H1 (cell line): Measurements from ENCODE around the gene TRAPPC2L. TPM values are rescaled to one million over a fixed set of nuclear protein-coding genes. Genes with fewer than 3 reads are reported as not detected.

ENCODE experiments used
- CTCF ChIA-PET: fragments of 300-600 bp; sonication (Branson Sonifier 250); formaldehyde crosslinking; loops from one replicate; lab custom pipeline; 2021; ENCODE audit not compliant: partially characterized antibody; lab: Charles Lee
- POLR2A ChIA-PET: fragments of 300-600 bp; sonication (Branson Sonifier 250); formaldehyde crosslinking; loops from one replicate; lab custom pipeline; 2021; ENCODE audit warnings: inconsistent platforms; ENCODE audit not compliant: partially characterized antibody; lab: Charles Lee
- DNase-seq, 2 experiments: peaks; one replicate each; pipeline versions ENCODE4 v3.0.0 to v3.0.0-alpha.2; 2010 to 2022; ENCODE audit warnings: low spot score in 2 of 2, low read depth in 1 of 2, mixed read lengths in 1 of 2
- FAIRE-seq: peaks from 2 replicates; lab custom pipeline; 2011; peaks lifted over from hg19 to GRCh38; lab: Jason Lieb, UNC
- H2AFZ ChIP-seq: 2 replicates; pipeline ENCODE4 v1.8.1; 2012; ENCODE audit warnings: low read length, inconsistent platforms
- H2AK5ac ChIP-seq: 2 replicates; pipeline ENCODE4 v1.6.1; 2013; ENCODE audit warnings: low read depth, low read length
- H2BK120ac ChIP-seq: replicated peaks from 2 replicates; pipeline ENCODE3; 2013; ENCODE audit warnings: low read depth, low read length, inconsistent platforms
- H2BK12ac ChIP-seq: 2 replicates; pipeline ENCODE4 v1.6.1; 2013; ENCODE audit warnings: low read depth, low read length
- H2BK15ac ChIP-seq: 2 replicates; pipeline ENCODE4 v1.6.1; 2013; ENCODE audit warnings: low read length
- H2BK20ac ChIP-seq: 2 replicates; pipeline ENCODE4 v1.6.1; 2013; ENCODE audit warnings: low read length
- H2BK5ac ChIP-seq: 2 replicates; pipeline ENCODE4 v1.6.1; 2013; ENCODE audit warnings: low read depth, low read length
- H3K14ac ChIP-seq: 2 replicates; pipeline ENCODE4 v1.6.1; 2013; ENCODE audit warnings: inconsistent platforms; ENCODE audit not compliant: insufficient read length
- H3K18ac ChIP-seq: 2 replicates; pipeline ENCODE4 v1.6.1; 2013; ENCODE audit warnings: low read length; ENCODE audit errors: extremely low read depth
- H3K23ac ChIP-seq: 2 replicates; pipeline ENCODE4 v1.6.1; 2013; ENCODE audit warnings: inconsistent platforms; ENCODE audit not compliant: insufficient read length
- H3K23me2 ChIP-seq: 2 replicates; pipeline ENCODE4 v1.6.1; 2013; ENCODE audit warnings: low read depth, low read length
- H3K27ac ChIP-seq: 2 replicates; pipeline ENCODE4 v1.6.1; 2011; ENCODE audit warnings: low read depth, low read length, inconsistent platforms
- H3K27me3 ChIP-seq, 4 experiments: replicated peaks in 1 of 4; 1 replicate in 1 of 4; 2 replicates in 3 of 4; pipeline versions ENCODE4 v1.6.1 to v1.8.1; 2011 to 2013; ENCODE audit warnings: low read length in 3 of 4, mild to moderate bottlenecking in 3 of 4, inconsistent platforms in 2 of 4, mixed read lengths in 2 of 4, moderate library complexity in 1 of 4; ENCODE audit not compliant: control insufficient read depth in 3 of 4, insufficient read depth in 3 of 4; ENCODE audit errors: extremely low read depth in 1 of 4
- H3K36me3 ChIP-seq, 4 experiments: 2 replicates each; pipeline versions ENCODE4 v1.6.1 to v1.8.1; 2011 to 2013; ENCODE audit warnings: mild to moderate bottlenecking in 4 of 4, low read length in 3 of 4, moderate library complexity in 2 of 4, control low read depth in 1 of 4, inconsistent platforms in 1 of 4; ENCODE audit not compliant: insufficient read depth in 4 of 4, control insufficient read depth in 2 of 4
- H3K4ac ChIP-seq: replicated peaks from 2 replicates; pipeline ENCODE3; 2013; ENCODE audit warnings: low read length, low read depth, mixed read lengths, inconsistent platforms; ENCODE audit not compliant: insufficient read length
- H3K4me1 ChIP-seq, 4 experiments: replicated peaks in 1 of 4; 1 replicate in 1 of 4; 2 replicates in 3 of 4; pipeline versions ENCODE4 v1.6.1 to v1.8.1; 2011 to 2013; ENCODE audit warnings: low read length in 3 of 4, inconsistent platforms in 2 of 4, mixed read lengths in 1 of 4; ENCODE audit not compliant: insufficient read depth in 4 of 4, control insufficient read depth in 3 of 4
- H3K4me2 ChIP-seq, 2 experiments: 2 replicates each; pipeline versions ENCODE4 v1.6.1 to v1.8.1; 2011 to 2013; ENCODE audit warnings: low read depth in 2 of 2, low read length in 2 of 2, control low read depth in 1 of 2, inconsistent platforms in 1 of 2, mild to moderate bottlenecking in 1 of 2; ENCODE audit not compliant: insufficient read depth in 1 of 2
- H3K4me3 ChIP-seq, 4 experiments: fragments of 200-600, 300-600 bp in 1 of 4; sonication (generic), shearing (Covaris generic), sonication (Bioruptor Twin) in 1 of 4; 2 replicates each; pipeline versions ENCODE4 v1.5.1 to v1.8.1; 2011 to 2016; ENCODE audit warnings: low read length in 4 of 4, low read depth in 3 of 4, control low read depth in 2 of 4, inconsistent platforms in 2 of 4, mild to moderate bottlenecking in 2 of 4, mixed read lengths in 1 of 4, moderate library complexity in 1 of 4; ENCODE audit not compliant: insufficient read depth in 2 of 4; ENCODE audit errors: extremely low read depth in 1 of 4
- H3K56ac ChIP-seq: replicated peaks from 2 replicates; pipeline ENCODE3; 2013; ENCODE audit warnings: low read depth, mild to moderate bottlenecking, mixed read lengths, low read length, inconsistent platforms; ENCODE audit not compliant: insufficient read length
- H3K79me1 ChIP-seq: 2 replicates; pipeline ENCODE4 v1.6.1; 2013; ENCODE audit warnings: low read depth, low read length, control low read depth
- H3K79me2 ChIP-seq, 2 experiments: 2 replicates each; pipeline versions ENCODE4 v1.6.1 to v1.8.1; 2012 to 2013; ENCODE audit warnings: low read length in 2 of 2, mild to moderate bottlenecking in 2 of 2, inconsistent platforms in 1 of 2; ENCODE audit not compliant: insufficient read depth in 2 of 2, control insufficient read depth in 1 of 2
- H3K9ac ChIP-seq, 4 experiments: replicated peaks in 1 of 4; 1 replicate in 1 of 4; 2 replicates in 3 of 4; pipeline versions ENCODE4 v1.6.1 to v1.8.1; 2011 to 2013; ENCODE audit warnings: low read depth in 3 of 4, low read length in 3 of 4, control low read depth in 2 of 4, mild to moderate bottlenecking in 2 of 4, moderate library complexity in 2 of 4, inconsistent platforms in 1 of 4; ENCODE audit errors: extremely low read depth in 1 of 4
- H3K9me3 ChIP-seq, 2 experiments: 2 replicates each; pipeline versions ENCODE4 v1.6.1 to v1.8.1; 2012 to 2013; ENCODE audit warnings: mild to moderate bottlenecking in 2 of 2, moderate library complexity in 2 of 2, control low read depth in 1 of 2, inconsistent platforms in 1 of 2, low read depth in 1 of 2, low read length in 1 of 2, mixed read lengths in 1 of 2; ENCODE audit not compliant: insufficient read depth in 2 of 2
- H4K20me1 ChIP-seq, 2 experiments: replicated peaks in 1 of 2; 2 replicates each; pipeline versions ENCODE3 to v1.8.1; 2011 to 2013; ENCODE audit warnings: inconsistent platforms in 2 of 2, low read length in 2 of 2, mild to moderate bottlenecking in 1 of 2; ENCODE audit not compliant: insufficient read depth in 2 of 2, control insufficient read depth in 1 of 2
- H4K5ac ChIP-seq: 2 replicates; pipeline ENCODE4 v1.6.1; 2013; ENCODE audit warnings: low read length, low read depth, mixed read lengths, inconsistent platforms; ENCODE audit not compliant: insufficient read length
- H4K8ac ChIP-seq: 2 replicates; pipeline ENCODE4 v1.8.0; 2013; ENCODE audit warnings: mild to moderate bottlenecking, moderate library complexity, low read length, inconsistent platforms; ENCODE audit not compliant: insufficient read depth; ENCODE audit errors: extremely low read depth
- H4K91ac ChIP-seq: replicated peaks from 2 replicates; pipeline ENCODE3; 2013; ENCODE audit warnings: low read length, mixed read lengths, inconsistent platforms; ENCODE audit not compliant: insufficient read length
- WGBS, 2 experiments: shearing (Covaris generic) in 1 of 2; methylation state at CpG; one replicate each; pipeline versions ENCODE4 v1.1.6 to v1.1.7; 2013 to 2015; ENCODE audit warnings: low lambda C conversion rate in 2 of 2, mixed read lengths in 2 of 2, inconsistent platforms in 1 of 2, low coverage in 1 of 2, missing lambda C conversion rate in 1 of 2; ENCODE audit not compliant: insufficient replicate concordance in 2 of 2, insufficient coverage in 1 of 2, insufficient read length in 1 of 2; ENCODE audit errors: extremely low coverage in 1 of 2, missing lambda C conversion rate in 1 of 2; 5-methylcytosine and 5-hydroxymethylcytosine counted together
- polyA plus RNA-seq, 7 experiments: library from polyadenylated mRNA; depleted of rRNA in 3 of 7; stranded (reverse) in 5 of 7; unstranded in 2 of 7; fragments of >200 nt in 5 of 7; fragments of 200-250 nt in 2 of 7; gene quantifications; 1 replicate in 5 of 7; 2 replicates in 1 of 7; 4 replicates in 1 of 7; pipeline versions ENCODE4 v1.2.1 to v1.2.3, GENCODE V29; 2011 to 2013; ENCODE audit warnings: missing spikeins in 2 of 7, mixed read lengths in 2 of 7
- total RNA-seq: library from RNA; stranded (reverse); fragmentation: NEBNext Ultra II Directional; extraction: Animal tissue kit (Norgen Biotek cat#: 25700); gene quantifications from 2 replicates; pipeline ENCODE4 v1.2.1, GENCODE V29; 2021

The TRAPPC2L gene
- total and polyA plus RNA-seq, 2 of the 8 experiments (the other 6 are each of a cell fraction or from before 2014, with no cell fraction given) = 98.7 to 133 TPM

DNA sequence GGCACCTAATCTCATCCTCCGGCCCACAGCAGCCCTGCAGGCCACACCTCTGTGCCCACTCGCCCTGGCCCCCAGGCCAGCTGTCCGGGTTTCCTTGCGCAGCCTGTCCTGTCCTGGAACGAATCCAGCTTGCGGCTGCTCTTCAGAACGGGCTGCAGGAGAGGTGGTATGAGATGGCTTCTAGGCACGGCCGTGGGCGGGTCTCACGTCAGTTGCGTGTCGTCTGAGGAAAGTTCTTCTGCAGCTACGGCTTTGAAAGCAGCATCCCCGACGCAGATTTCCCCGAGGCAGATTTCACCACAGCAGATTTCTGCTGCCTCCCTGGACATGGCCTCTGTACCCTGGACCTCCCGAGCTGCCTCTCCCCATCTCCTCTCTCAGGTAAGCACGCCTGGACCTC lies 18.4 kb upstream of the TRAPPC2L start:
- Histone ChIP-seq H2AFZ (no peak overlapping the region), H3K23ac (no peak overlapping the region), H4K8ac (no peak overlapping the region), H4K91ac (no peak overlapping the region), H2BK15ac (no peak overlapping the region), H3K27ac (no peak overlapping the region), H3K23me2 (no peaks in the 10 kb centered on the region), H3K27me3 (no peaks in the 10 kb centered on the region), H4K20me1 (no peaks in the 10 kb centered on the region), H2AK5ac (no peak overlapping the region), H3K4me3 (no peak overlapping the region), H3K9ac (no peak overlapping the region), H3K4ac (no peak overlapping the region), H2BK120ac (no peak overlapping the region), H3K79me2 (no peaks in the 10 kb centered on the region), H3K56ac (no peak overlapping the region), H3K79me1 (no peaks in the 10 kb centered on the region), H3K18ac (no peak overlapping the region), H3K4me1 (no peaks in the 10 kb centered on the region), H2BK12ac (no peak overlapping the region), H3K9me3 (no peaks in the 10 kb centered on the region), H2BK20ac (no peak overlapping the region), H2BK5ac (no peak overlapping the region), H3K36me3 (peaks cover 0 to 7% (median under 1%) of the 10 kb centered on the region in 4 experiments; a peak in 2 of 8 replicates), H4K5ac (no peak overlapping the region), H3K4me2 (no peak overlapping the region), H3K14ac (no peak overlapping the region)
- ChIA-PET CTCF (interaction anchor here (0.7 to 1.4 kb wide), 8 partner anchors 10 to 329 kb away, joined by 3 to 4 read pairs (median 3); no protein-coding TSS in a partner anchor), POLR2A (interaction anchor here (1.8 kb wide), 1 partner anchor 34 kb away, joined by 5 read pairs; no protein-coding TSS in a partner anchor)
- DNase-seq (no peak), FAIRE-seq (no peak)
- WGBS, 2 experiments = 94% methylated on average over 19 of the region's 19 CpGs; no CpG with 5 or more reads in 1 of the 2 experiments
